ENCODE results near the gene GREM1.

GREM1 gene

DNA sequence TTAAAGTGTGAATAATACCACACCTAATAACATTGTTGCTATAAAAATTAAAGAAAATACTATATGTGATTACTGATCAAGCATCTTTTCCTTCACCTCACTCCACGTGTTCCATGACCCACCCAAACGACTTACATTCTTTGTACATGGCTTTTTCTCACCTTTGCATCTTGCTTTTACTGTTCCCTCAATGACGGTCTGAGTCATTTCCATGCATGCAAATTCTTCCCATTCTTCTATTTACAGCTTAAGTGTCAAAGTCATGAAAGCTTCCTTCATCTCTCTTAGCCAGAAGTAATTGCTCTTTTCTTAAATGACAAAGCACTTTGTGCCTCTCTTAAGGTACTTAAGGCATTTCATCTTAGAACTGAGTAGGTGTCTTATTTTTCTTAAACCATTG lies 64.0 kb downstream of the GREM1 start:
- DNase-seq (ENCODE audit: low read depth in 2 of 2), result no peak

DNA sequence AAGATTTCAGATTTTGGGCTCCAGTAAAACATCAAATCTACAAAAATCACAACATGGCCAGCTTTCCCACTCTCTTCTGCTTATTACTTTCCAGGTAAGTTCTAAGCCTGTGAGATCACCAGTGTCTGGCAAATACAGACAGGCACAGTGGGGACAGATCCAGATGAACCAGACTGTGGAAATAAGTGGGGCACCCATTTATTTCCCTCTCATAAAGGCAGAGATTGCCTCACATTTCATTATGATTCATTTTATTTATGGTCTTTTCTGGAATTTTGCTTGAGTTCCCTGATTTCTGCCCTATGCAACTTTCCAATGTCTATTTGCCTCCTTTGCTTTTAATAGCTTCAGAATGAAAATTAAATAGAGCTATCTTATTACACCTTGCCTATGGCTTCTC lies 66.8 kb downstream of the GREM1 start:
- DNase-seq (ENCODE audit: low read depth in 2 of 2), result no peak

GRCh38 chr15:32786906-32787305 lies 69.1 kb downstream of the GREM1 start:
- DNase-seq (ENCODE audit: low read depth in 2 of 2), result no peak

DNA sequence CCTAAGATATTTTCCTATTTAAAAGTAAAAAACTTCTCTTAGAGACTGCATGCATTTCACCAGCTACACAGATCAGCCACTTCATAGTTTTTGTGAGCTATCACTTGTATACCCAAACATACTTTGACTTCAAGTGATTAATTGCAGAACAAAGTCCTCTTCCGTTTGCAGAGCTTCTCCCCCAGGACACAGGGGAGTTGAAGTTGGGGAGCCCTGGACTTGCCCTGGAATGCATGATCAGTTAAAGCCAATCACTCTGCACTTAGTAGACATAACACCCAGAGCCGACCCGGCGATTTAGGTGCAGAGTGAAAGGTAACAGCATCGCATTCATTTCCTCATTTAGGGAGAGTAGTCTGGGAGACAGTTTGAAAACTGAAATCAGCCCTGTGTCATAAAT lies 70.1 kb downstream of the GREM1 start:
- no peak for DNase-seq (ENCODE audit: low read depth in 2 of 2)

DNA sequence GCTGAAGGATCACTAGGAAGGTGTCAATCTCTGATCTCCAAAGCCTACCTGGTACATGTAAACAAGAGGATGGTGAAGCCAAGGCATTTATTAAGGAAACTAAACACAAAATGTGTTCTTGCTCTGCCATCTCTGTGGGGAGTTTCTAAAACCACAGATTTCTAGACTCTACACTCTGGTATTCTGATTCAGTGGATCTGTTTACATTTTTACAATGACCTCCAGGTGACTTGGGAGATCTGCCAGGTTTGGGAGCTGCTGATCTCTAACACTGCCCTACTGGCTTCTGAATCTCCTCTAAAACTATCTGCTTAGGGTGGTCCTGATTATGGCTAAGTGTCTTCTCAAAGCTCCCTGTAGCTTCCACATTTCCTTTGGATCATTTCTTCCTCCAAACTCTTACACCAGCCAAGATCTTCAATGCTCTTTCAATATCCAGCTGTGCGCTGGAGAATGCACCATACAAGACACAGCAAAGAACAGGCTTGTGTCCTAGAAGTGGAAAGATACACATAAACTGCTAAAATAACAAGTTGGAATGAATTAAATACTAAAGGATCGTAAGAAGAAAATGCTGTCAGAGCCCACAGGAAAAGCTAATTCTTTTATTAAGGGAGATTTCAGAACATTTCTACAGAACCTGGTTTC lies 72.7 kb downstream of the GREM1 start:
- no peak for DNase-seq (ENCODE audit: low read depth in 2 of 2)

GRCh38 chr15:32792436-32792835 lies 74.6 kb downstream of the GREM1 start:
- no peak for DNase-seq (ENCODE audit: low read depth in 2 of 2)

All from stimulated activated CD8-positive, alpha-beta memory T cell treated with anti-CD3 and anti-CD28 coated beads, Interleukin-7, amount 100 ng/mL, for 1 hour (primary cell).